GM19240 (cell line): ENCODE results near the gene IER5L.
"Not testable (repeated sequence)": the region's sequence is repeated elsewhere in the genome, so short reads cannot be mapped to it uniquely, and the experiment has no call there.

Experiments used
- DNase-seq: peaks from one replicate; pipeline ENCODE4 v3.0.0; 2011; ENCODE audit warnings: low spot score; ENCODE audit not compliant: insufficient read length

Gene IER5L

DNA sequence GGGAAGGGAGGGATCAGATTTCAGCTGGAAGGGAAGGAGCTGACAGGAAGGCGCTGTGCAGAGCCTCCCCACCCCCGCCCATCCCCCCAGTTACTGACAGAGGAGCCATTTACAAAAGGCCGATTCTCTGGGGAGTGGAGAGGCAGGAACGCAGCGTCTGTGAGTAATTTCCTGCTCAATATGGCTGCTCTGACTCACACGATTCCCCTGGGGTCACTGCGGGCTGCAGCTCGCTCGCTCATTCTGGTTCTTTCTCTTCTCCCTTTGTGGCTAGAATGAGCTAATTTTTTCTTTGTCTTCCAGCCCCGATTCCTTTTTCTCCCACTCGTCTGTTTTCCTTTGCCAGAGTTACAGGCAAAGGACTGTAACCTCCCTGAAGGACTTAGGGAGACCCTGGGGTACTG lies 38.1 kb downstream of the IER5L start:
- peak; percentile 82 for DNase-seq

DNA sequence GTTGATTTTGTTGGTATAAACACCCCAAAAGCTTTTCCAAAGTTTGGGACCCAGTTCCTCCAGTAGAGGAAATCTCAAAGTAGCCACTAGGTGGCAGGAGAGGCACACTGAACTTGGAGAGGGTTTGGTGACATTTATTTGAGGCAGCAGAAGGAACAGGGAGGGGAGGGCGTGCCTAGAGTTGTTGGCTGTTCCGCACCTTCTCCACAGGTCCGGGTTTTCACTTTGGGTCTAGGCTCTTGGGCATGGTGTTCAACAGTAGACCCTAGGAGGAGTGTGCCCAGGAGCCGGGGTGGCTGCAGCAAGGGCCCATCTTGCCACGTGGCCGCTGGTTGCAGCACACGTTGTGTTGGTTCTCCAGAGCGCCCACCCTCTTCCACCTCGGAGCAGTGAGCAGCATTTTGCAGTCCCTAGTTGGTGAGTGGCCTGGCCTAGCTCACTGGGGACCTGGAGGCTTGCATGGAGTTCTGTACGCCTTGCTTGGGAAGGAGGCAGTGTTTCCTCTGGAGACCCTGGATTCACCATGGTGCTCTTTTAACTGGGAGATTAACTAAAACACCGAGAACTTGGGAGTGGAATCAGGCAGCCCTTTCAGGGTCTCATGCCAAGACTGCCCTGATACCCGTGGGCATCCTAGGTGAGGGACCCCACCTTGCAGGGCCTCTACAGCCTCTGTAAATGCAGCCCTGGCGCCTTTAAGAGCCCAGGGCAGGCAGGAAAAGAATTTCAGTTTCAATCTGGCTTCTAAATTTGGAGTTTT lies 38.6 kb downstream of the IER5L start:
- peak; percentile 62 for DNase-seq

DNA sequence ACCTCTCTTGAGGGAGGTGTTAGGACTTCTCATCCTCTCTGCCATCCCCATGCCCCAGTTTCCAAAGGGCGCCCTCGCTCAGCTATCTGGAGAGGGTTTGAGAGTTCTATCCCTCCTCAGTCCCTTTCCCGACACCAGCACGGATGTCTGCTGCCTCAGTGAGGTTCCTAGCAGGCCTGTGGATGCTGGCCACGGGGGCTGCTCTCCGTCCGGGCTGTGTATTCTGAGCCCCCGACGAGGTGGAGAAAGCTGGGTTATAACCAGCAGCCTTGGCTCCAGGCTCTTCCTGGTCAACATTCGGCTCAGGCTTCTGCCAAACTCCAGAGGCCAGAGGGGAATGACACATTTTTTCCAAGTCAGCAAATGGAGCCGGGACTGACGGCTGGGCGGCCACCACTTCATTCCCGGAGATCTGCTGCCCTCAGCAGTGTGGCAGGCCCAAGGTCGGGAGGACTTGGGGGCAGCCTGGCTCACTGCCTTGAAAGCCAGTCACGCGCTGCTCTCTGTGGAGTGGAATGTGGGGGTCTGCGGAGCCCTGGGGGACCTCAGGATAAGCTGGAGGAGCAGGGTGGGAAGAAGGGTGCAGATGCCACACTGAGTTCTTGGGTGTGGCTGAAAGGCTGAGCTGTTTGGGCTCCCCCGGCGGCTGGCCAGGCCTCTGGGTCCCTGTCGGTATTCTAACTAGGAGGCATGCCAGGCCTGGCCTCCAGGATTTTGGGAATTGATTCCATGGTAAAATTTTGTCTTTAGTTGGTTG lies 39.4 kb downstream of the IER5L start:
- DNase-seq, result no peak

DNA sequence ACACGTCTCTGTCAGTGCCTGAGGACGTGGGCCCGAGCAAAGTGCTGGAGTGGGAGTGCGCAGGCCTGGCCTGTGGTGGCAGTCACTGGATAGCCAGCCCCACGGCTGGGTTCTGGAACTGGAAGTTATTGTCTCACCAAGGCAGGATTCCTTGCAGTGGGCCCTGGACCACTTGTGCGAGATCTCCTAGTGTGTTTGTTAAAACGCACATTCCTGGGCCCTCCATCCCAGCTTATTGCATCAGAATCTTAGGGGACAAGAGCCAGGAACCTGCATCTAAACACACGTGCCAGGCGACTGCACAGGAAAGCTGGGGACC lies 40.0 kb downstream of the IER5L start:
- DNase-seq, result no peak

DNA sequence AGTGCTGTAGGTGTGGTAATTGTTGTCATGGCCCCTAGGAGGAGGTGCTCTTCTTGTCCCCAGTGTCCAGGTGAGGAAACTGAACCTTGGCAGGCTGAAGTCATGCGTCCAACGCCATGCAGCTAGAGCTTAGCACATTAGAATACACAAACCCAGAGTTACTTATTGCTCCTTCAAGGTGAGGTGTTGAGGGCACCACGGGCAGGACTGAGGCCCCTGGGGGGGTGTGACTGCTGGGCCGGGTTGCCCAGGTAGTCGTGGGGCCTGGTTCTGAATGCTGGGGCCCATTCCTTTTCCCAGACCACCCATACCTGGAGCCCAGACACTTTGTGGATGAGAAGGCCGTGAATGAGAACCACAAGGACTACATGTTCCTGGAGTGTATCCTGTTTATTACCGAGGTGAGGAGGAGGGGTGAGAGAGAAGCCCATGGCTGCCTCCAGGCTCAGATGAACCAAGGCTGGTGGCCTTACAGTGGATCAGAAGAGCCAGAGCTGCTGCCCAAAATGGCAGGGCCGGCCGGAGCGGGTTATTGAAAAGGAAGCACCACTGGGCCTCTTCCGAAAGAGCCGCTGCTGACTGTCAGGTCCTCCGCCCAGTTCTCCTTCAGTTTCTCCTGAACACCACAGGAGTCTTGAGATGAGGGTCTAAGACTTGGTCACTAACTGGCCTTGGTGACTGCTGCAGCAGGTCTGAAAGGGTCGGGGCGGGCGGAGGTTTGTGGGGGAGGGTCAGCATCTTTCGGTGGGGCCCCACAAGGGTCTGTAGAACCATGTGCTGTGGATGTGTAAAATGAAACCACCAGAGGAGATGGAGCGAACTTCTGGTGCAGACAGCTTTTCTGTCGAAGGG lies 40.5 kb downstream of the IER5L start:
- DNase-seq, result no peak

DNA sequence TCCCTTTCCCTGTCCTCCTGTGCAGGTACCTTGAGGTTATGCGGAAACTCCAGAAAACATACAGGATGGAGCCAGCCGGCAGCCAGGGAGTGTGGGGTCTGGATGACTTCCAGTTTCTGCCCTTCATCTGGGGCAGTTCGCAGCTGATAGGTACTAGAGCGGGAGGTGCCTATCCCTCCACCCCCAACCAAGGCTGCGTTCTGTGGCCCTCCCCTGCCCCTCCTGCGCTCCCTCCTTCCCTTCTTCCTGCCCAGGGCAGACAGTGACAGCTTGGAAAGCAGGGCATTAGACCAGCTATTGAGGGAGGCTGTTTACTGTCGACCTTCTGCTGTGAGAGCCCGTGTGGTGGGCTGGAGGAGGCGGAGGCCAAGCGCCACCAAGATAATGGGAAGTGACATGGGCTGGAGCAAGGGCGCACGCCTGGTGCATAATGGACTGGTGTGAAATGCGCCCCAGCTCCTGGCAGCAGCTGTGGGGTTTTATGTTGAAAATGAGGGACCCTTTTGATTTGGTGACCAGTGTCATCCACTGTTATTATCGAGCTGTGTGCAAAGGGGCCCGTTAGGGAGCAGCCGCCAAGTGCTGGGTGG lies 41.5 kb downstream of the IER5L start:
- no peak for DNase-seq

DNA sequence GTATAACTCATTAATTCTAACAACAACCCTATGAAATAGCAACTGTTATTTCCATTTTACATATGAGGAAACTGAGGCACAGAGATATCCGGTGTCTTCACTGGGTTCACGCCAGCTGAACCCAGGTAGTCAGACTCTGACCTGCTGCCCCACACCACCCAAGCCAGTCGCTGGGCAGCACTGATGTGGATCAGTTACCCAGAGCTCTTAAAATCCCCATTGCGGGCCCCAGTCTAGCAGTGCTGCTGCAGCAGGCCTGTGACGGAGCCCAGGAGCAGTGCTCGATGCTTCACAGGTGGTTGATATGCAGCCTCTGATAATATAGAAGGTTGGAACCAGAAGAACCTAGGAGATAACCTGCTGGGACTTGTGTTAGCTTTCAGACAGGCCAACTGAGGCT lies 42.6 kb downstream of the IER5L start:
- no peak for DNase-seq

DNA sequence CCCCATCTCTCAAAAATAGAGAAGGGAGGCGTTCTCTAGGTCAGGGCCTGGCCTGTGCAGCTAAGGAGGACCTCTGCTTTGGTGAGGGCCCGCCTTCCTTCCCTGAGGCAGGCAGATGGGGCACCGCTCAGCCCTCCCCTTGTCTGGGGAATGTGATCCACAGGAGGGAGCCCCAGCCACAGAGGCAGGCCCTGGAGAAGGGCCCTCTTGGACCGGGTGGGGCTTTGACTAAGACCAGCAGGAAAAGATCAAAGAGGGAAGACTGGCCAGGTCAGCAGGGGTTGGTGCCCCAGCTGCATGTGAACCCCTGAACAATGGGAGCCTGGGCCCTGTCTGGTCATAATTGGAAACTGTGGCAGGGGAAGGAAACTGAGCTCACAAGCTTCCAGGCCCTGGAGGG lies 45.0 kb downstream of the IER5L start:
- no peak for DNase-seq

DNA sequence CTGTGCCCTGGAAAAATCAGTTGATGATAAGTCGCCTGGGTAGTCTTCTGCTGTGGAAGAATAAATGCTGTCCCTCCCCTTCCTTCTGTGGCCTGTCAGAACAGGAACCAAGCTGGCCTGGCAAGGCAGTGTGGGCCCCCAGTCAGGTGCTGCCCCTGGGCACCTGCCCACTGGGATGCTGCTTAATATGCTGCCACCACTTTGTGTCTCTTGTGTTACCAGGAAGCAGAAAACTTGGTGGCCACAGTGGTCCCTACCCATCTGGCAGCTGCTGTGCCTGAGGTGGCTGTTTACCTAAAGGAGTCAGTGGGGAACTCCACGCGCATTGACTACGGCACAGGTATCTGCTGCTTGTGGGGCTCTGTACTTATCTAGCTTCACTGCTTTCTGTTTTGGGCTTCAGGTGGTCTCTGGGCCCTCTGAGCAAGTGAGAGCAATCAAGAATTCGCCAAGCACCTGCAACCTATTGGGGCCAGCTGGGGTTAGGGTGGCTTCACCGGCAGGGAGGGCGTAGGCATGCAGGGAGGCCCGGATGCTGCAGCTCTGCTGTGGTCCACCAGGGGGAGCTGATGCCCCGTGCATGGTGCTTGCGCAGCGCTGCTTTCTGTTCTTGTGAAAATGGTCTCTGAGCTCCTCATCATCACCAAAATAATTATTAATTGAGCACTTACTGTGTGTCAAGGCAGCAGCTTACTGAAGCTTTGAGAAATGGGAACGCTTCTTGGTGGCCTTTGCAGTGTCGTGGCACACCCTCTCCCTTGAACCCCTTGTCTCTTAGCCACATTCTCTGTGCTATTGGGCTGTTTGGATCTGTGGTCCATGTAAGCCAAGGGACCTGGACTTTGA lies 46.5 kb downstream of the IER5L start:
- DNase-seq, result peak; percentile 84

DNA sequence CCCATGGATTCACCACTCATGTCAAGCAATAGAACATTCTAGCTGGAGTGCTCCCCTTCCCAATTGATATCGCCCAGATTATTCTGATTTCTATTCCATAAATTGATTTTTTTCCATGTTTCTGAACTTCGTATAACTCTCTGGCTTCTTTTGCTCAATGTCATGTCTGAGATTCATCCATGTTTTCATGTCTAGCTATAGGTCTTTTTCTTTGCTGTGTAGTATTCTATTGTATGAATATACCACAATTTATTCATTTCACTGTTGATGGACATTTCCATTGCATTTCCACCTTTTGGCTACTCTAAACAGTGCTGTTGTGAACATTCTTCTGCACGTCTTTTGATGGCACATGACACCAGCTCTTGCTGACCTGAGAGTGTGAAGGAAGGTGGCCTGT lies 47.3 kb downstream of the IER5L start:
- DNase-seq, result no peak

DNA sequence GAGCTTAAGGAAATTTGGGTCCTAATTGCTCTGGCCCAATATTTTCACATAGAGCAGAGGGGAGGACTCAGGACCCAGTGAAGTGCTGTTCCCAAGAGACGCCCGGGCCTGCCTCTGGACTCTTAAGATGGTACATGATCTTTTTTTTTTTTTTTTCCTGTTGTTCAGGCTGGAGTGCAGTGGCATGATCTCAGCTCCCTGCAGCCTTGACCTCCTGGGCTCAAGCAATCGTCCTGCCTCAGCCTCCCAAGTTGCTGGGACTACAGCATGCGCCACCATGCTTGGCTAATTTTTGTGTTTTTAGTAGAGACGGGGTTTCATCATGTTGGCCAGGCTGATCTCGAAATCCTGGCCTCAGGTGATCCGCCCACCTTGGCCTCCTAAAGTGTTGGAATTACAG lies 47.8 kb downstream of the IER5L start:
- DNase-seq, result not testable (repeated sequence)

DNA sequence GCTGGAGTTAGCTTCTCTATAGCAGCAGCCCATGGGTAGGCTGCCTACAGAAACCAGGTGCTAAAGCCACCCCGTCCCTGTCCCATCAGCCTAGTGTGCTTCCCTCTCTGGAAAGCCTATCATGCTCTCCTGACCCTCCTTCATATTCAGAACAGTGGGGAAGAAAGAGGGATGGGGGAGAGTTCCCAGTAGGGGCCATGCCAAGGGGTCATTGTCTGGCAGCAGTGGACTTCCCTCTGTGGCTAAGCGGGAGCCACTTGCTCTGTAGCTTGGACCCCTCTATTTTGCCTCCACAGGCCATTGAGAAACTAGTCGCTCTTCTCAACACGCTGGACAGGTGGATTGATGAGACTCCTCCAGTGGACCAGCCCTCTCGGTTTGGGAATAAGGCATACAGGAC lies 49.4 kb downstream of the IER5L start:
- DNase-seq, result no peak

DNA sequence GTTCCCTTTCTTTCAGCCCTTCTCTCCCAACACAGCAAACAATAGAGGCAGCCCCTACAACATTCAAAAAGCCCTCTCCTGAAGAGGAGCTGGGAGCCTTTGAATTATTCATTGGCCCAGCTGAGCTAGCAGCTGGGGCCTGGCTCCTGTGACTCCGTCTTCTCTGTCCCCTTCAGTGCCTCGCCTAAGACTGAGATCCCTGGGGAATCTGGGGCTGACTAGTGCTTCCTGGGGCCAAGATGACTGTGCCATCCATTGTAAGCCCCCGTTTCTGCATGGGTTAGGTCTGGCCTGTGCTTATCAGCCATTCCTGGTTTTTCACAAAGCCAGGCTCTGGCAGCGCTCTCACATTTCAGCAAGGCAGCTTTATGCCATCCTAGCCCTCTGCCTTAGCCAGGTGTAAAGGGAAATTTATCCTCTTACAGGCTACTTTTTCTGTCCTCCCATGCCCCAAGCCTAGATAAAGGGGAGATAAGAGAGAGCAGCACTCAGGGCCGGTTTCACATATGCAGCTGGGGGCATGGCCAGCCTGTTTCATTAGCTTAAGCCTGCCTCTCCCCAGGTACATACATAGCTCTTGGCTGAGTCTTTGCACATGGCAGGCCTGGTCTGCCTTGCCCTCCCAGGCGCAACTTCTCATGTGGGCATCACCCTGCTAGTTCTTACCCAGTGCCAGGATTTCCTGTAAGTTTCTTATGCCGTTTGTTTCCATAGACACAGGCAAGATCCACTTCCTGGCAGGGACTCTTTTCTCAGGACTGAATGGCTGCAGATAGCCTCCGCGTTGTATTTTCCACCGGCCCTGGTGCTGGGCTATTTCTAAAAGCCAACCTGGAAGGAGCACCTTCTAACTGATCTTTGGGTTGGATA lies 51.1 kb downstream of the IER5L start:
- DNase-seq, result no peak
